HEK293 (cell line): ENCODE data around the gene KCNAB2.

Experiments
- CTCF ChIA-PET: fragments of 350-600 bp; formaldehyde crosslinking; extraction: SDS; loops from one replicate; lab custom pipeline; 2021; ENCODE audit warnings: antibody characterized with exemption; lab: Yijun Ruan, JAX
- POLR2A ChIA-PET: fragments of 300-600 bp; formaldehyde crosslinking; extraction: SDS; loops from one replicate; lab custom pipeline; 2020; ENCODE audit warnings: antibody characterized with exemption, inconsistent platforms; lab: Yijun Ruan, JAX
- H3K27ac ChIP-seq: fragments of 200-500 bp; sonication (Bioruptor generic); 2 replicates; pipeline ENCODE4 v1.5.1; 2014; ENCODE audit warnings: low read depth, low read length, control low read depth, inconsistent platforms; ENCODE audit errors: extremely low read depth
- H3K36me3 ChIP-seq, 2 experiments: fragments of 200-500 bp in 1 of 2; sonication (Bioruptor generic) in 1 of 2; 1 replicate in 1 of 2; 2 replicates in 1 of 2; pipeline ENCODE4 v1.5.1; 2014 to 2017; ENCODE audit warnings: inconsistent platforms in 2 of 2, low read length in 2 of 2; ENCODE audit not compliant: control insufficient read depth in 2 of 2, insufficient read depth in 1 of 2
- H3K4me1 ChIP-seq: fragments of 200-500 bp; sonication (Bioruptor generic); 2 replicates; pipeline ENCODE4 v1.5.1; 2014; ENCODE audit warnings: mild to moderate bottlenecking, low read length, inconsistent platforms; ENCODE audit not compliant: control insufficient read depth, insufficient read depth
- H3K4me3 ChIP-seq: 2 replicates; pipeline ENCODE4 v1.5.1; 2011; ENCODE audit warnings: low read depth, mild to moderate bottlenecking, control low read depth, low read length, moderate library complexity
- H3K9me3 ChIP-seq: fragments of 200-500 bp; sonication (Bioruptor generic); 2 replicates; pipeline ENCODE4 v1.5.1; 2014; ENCODE audit warnings: low read depth, low read length, inconsistent platforms; ENCODE audit not compliant: control insufficient read depth, insufficient read depth
- ELK4 ChIP-seq: IDR thresholded peaks from 2 replicates; pipeline ENCODE4 v1.6.1; 2011; ENCODE audit warnings: mild to moderate bottlenecking, low read depth, low read length, borderline replicate concordance
- FEZF1 ChIP-seq: fragments of 450-650 bp; formaldehyde crosslinking; IDR thresholded peaks from 2 replicates; pipeline ENCODE4 v1.5.1; 2016; ENCODE audit warnings: missing biosample characterization, missing genetic modification characterization
- KLF8 ChIP-seq: fragments of 450-650 bp; formaldehyde crosslinking; IDR thresholded peaks from 2 replicates; pipeline ENCODE4 v1.5.1; 2016; ENCODE audit warnings: missing biosample characterization, missing genetic modification characterization
- OVOL3 ChIP-seq: fragments of 450-650 bp; formaldehyde crosslinking; IDR thresholded peaks from 2 replicates; pipeline ENCODE4 v1.5.1; 2016; ENCODE audit warnings: missing biosample characterization, missing genetic modification characterization
- SCRT2 ChIP-seq: fragments of 450-650 bp; formaldehyde crosslinking; IDR thresholded peaks from 2 replicates; pipeline ENCODE4 v1.5.1; 2016; ENCODE audit warnings: missing biosample characterization, missing genetic modification characterization
- ZBTB48 ChIP-seq: fragments of 450-650 bp; formaldehyde crosslinking; IDR thresholded peaks from 2 replicates; pipeline ENCODE4 v1.5.1; 2016; ENCODE audit warnings: missing biosample characterization, missing genetic modification characterization
- ZIC2 ChIP-seq: fragments of 450-650 bp; formaldehyde crosslinking; IDR thresholded peaks from 2 replicates; pipeline ENCODE4 v1.5.1; 2016; ENCODE audit warnings: missing biosample characterization, missing genetic modification characterization
- ZNF132 ChIP-seq: fragments of 450-650 bp; formaldehyde crosslinking; IDR thresholded peaks from 2 replicates; pipeline ENCODE4 v1.5.1; 2017; ENCODE audit warnings: missing biosample characterization, missing genetic modification characterization, borderline replicate concordance
- ZNF544 ChIP-seq: fragments of 450-650 bp; formaldehyde crosslinking; IDR thresholded peaks from 2 replicates; pipeline ENCODE4 v1.5.0; 2017; ENCODE audit warnings: missing biosample characterization, missing genetic modification characterization
- ZNF561 ChIP-seq: fragments of 450-650 bp; IDR thresholded peaks from 2 replicates; pipeline ENCODE4 v1.5.1; 2018; ENCODE audit warnings: missing biosample characterization, missing genetic modification characterization, borderline replicate concordance
- ZNF623 ChIP-seq: fragments of 450-650 bp; formaldehyde crosslinking; IDR thresholded peaks from 2 replicates; pipeline ENCODE4 v1.5.1; 2016; ENCODE audit warnings: missing biosample characterization, missing genetic modification characterization
- ZNF654 ChIP-seq: fragments of 450-650 bp; formaldehyde crosslinking; IDR thresholded peaks from 2 replicates; pipeline ENCODE4 v1.5.1; 2016; ENCODE audit warnings: low read depth, missing biosample characterization, missing genetic modification characterization
- ZNF677 ChIP-seq: fragments of 450-650 bp; IDR thresholded peaks from 2 replicates; pipeline ENCODE4 v1.5.0; 2018; ENCODE audit warnings: missing biosample characterization, mild to moderate bottlenecking, missing genetic modification characterization, moderate library complexity
- ZNF792 ChIP-seq: fragments of 450-650 bp; formaldehyde crosslinking; IDR thresholded peaks from 2 replicates; pipeline ENCODE4 v1.5.1; 2016; ENCODE audit warnings: missing biosample characterization, missing genetic modification characterization

KCNAB2 gene

GRCh38 chr1:6134206-6134605 lies 88.5 kb downstream of the KCNAB2 start:
- ChIA-PET POLR2A (no interaction called here), CTCF (interaction anchor here (1.0 kb wide), 1 partner anchor 100 kb away, joined by 4 read pairs; no protein-coding TSS in a partner anchor)
- Histone ChIP-seq H3K36me3 (no peaks in the 10 kb centered on the region), H3K4me3 (no peak overlapping the region), H3K27ac (no peak overlapping the region), H3K4me1 (no peaks in the 10 kb centered on the region), H3K9me3 (no peaks in the 10 kb centered on the region)
- TF ChIP-seq ZBTB48 (tag by site-specific recombination) = no peak
- TF ChIP-seq ZIC2 (tag by site-specific recombination) = no peak
- no peak for TF ChIP-seq ELK4
- TF ChIP-seq ZNF654 = no peak
- no peak for TF ChIP-seq ZNF561 (tag by site-specific recombination)
- TF ChIP-seq ZNF623 (tag by site-specific recombination) = no peak
- TF ChIP-seq SCRT2 (tag by site-specific recombination) = no peak
- no peak for TF ChIP-seq OVOL3 (tag by site-specific recombination)
- no peak for TF ChIP-seq ZNF792 (tag by site-specific recombination)

- CTCF ChIA-PET = interaction anchor here (1.5 kb wide), 1 partner anchor 70 kb away, joined by 5 read pairs; no protein-coding TSS in a partner anchor
- Histone ChIP-seq H3K4me1 (no peaks in the 10 kb centered on the region), H3K9me3 (no peaks in the 10 kb centered on the region), H3K4me3 (no peak overlapping the region), H3K27ac (no peak overlapping the region), H3K36me3 (no peaks in the 10 kb centered on the region)
- POLR2A ChIA-PET = no interaction called here
- TF ChIP-seq ZNF544 (tag by site-specific recombination) = no peak
These were observed 89.2 kb downstream of the KCNAB2 start for GRCh38 chr1:6134741-6135510.

GRCh38 chr1:6136516-6137220 lies 91.0 kb downstream of the KCNAB2 start:
- no peak overlapping the region for H3K27ac ChIP-seq
- no peaks in the 10 kb centered on the region for H3K36me3 ChIP-seq
- H3K4me3 ChIP-seq = no peak overlapping the region
- ChIA-PET CTCF (interaction anchor here (0.6 to 1.1 kb wide), 2 partner anchors 84 to 583 kb away, joined by 4 to 5 read pairs; no protein-coding TSS in a partner anchor), POLR2A (no interaction called here)
- H3K9me3 ChIP-seq = no peaks in the 10 kb centered on the region
- H3K4me1 ChIP-seq = no peaks in the 10 kb centered on the region
- TF ChIP-seq FEZF1 (no peak), ZNF677 (no peak), KLF8 (tag by site-specific recombination) (no peak)

DNA sequence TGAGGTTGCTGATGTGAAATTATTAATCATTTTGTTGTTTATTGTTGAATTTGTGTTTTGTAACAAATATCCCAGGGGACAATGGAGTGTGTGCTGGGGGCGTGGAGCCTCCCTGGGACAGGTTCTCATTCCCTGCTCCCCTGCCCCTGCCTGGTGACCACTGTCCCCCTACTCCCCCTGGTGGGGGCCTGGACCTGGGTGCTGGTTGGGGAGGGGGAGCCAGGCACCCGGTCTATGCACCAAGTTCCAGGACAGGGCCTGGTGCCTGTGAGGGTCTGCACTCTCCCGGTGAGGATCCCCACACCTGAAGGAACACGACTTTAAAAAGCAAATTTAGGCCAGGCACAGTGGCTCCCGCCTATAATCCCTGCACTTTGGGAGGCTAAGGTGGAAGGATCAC lies 92.1 kb downstream of the KCNAB2 start:
- no peaks in the 10 kb centered on the region for H3K36me3 ChIP-seq
- H3K9me3 ChIP-seq = no peaks in the 10 kb centered on the region
- TF ChIP-seq ZNF132 (tag by site-specific recombination) = no peak
- H3K4me1 ChIP-seq = no peaks in the 10 kb centered on the region
- POLR2A ChIA-PET = interaction anchor here (1.6 kb wide), 1 partner anchor 11 kb away, joined by 10 read pairs; no protein-coding TSS in a partner anchor
- no peak overlapping the region for H3K4me3 ChIP-seq
- CTCF ChIA-PET = no interaction called here
- H3K27ac ChIP-seq = no peak overlapping the region
